Ovary (tissue), 3 donors: Measurements from ENCODE around the gene MX1.

Source experiments
- POLR2A ChIP-seq: fragments of 450-650 bp; IDR thresholded peaks from one replicate; pipeline ENCODE4 v1.6.1; 2017; ENCODE audit warnings: antibody characterized with exemption, mild to moderate bottlenecking, moderate library complexity
- TF ChIP-seq, protein P1 (sequence below), 3 donors: fragments of 450-650 bp in 2 of 3; fragments of 200-600 bp in 1 of 3; IDR thresholded peaks; one replicate each; pipeline versions ENCODE4 v1.5.1 to v1.8.0; 2016 to 2022; ENCODE audit warnings: antibody characterized with exemption in 3 of 3, mild to moderate bottlenecking in 1 of 3
- donor health status: DM: no; HTN: no; CAD: no.

DNA sequence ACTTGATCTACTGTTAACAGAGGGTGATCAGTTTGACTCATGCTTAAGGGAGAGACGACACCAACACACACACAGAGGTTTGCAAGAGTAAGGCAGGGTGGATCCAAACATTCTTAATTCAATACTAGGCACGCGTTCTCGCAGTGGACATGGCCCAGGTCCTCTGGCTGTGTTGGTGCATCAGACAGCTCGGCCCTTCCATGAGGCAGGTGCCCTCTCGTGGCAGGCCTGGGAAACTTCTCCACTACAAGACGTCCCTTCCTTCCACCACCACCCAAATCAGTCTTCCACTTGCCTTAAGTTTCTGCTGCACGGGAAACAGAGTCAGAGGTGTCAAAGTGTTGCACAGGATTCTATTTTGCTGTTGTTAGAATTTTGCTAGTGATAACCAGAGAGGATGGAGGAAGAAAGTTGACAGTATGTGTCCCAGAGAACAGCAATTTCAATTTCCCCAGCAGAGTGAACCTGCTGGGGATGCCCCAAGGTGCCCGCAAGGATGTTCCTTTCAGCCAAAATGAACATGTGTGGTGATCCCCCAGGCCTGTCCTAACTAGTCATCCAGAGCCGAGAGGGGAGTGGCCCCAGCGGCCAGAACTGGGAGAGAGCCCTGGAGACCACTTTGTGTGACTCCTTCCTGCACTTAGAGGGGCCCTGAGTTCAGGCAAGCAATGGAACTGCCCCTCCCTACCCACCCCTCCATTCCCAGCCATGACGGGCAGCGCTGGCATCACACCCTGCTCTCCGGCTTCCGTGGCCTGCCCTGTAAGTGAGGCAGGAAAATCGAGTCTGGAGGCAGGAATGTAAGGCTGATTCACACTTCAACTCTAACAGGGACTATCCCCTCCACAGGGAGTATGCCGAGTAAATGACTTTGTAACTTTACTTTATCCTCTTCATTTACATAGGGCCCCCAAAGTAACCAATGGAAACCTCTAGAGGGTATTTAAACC lies 34.8 kb downstream of the MX1 start:
- TF ChIP-seq, protein P1, sequence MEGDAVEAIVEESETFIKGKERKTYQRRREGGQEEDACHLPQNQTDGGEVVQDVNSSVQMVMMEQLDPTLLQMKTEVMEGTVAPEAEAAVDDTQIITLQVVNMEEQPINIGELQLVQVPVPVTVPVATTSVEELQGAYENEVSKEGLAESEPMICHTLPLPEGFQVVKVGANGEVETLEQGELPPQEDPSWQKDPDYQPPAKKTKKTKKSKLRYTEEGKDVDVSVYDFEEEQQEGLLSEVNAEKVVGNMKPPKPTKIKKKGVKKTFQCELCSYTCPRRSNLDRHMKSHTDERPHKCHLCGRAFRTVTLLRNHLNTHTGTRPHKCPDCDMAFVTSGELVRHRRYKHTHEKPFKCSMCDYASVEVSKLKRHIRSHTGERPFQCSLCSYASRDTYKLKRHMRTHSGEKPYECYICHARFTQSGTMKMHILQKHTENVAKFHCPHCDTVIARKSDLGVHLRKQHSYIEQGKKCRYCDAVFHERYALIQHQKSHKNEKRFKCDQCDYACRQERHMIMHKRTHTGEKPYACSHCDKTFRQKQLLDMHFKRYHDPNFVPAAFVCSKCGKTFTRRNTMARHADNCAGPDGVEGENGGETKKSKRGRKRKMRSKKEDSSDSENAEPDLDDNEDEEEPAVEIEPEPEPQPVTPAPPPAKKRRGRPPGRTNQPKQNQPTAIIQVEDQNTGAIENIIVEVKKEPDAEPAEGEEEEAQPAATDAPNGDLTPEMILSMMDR (IDR thresholded peaks at IDR 0.05), result peak; percentile 42 to 51 (median 49)
- no peak for TF ChIP-seq POLR2A
